ENCODE results near the gene NSA2. TPM values are rescaled to one million over a fixed set of nuclear protein-coding genes. Genes with fewer than 3 reads are reported as not detected.

NSA2 gene
- total RNA-seq, 1 experiment from 2014 or later = 190 TPM

- Mint-ChIP-seq H3K9me3 (ENCODE audit: unreplicated experiment) (no peaks in the 10 kb centered on the region), H3K4me1 (ENCODE audit: low read depth, unreplicated experiment) (peaks cover 30% of the 10 kb centered on the region), H3K36me3 (ENCODE audit: insufficient read depth, unreplicated experiment) (peaks cover 51% of the 10 kb centered on the region), H3K27ac (ENCODE audit: unreplicated experiment) (peak overlapping the region; percentile 53), H3K4me3 (ENCODE audit: unreplicated experiment) (peak overlapping the region; percentile 86), H3K27me3 (ENCODE audit: insufficient read depth, unreplicated experiment) (no peaks in the 10 kb centered on the region)
- peak in 1 of 2 experiments; percentile 6 for DNase-seq
- POLR2A ChIA-PET = no interaction called here
- no TSS peak for BruUV-seq (replicated peaks)
- Histone ChIP-seq H3K27me3 (replicated peaks; ENCODE audit: control insufficient read depth, insufficient read depth, low read length) (no peaks in the 10 kb centered on the region), H3K9me3 (no peaks in the 10 kb centered on the region), H3K36me3 (ENCODE audit: control insufficient read depth, insufficient read depth, low read length) (no peaks in the 10 kb centered on the region; the same call in 1 of the 2 replicates), H3K4me3 (ENCODE audit: low read depth, low read length) (no peak overlapping the region), H3K4me1 (peaks cover 48% of the 10 kb centered on the region)
- TF ChIP-seq CTCF (IDR thresholded peaks at IDR 0.05; ENCODE audit: insufficient read depth in 1 of 2, low read depth in 1 of 2, low read length in 1 of 2, severe bottlenecking in 1 of 2, unreplicated experiment in 1 of 2) = no peak
- intact Hi-C loops (cut with micrococcal nuclease; ENCODE audit: unreplicated experiment) = no loop called here
- CTCF ChIA-PET = interaction anchor here (0.7 kb wide), 1 partner anchor 138 kb away, joined by 5 read pairs; no protein-coding TSS in a partner anchor
These were observed 1.8 kb upstream of the NSA2 start for GRCh38 chr5:74765201-74765600.

DNA sequence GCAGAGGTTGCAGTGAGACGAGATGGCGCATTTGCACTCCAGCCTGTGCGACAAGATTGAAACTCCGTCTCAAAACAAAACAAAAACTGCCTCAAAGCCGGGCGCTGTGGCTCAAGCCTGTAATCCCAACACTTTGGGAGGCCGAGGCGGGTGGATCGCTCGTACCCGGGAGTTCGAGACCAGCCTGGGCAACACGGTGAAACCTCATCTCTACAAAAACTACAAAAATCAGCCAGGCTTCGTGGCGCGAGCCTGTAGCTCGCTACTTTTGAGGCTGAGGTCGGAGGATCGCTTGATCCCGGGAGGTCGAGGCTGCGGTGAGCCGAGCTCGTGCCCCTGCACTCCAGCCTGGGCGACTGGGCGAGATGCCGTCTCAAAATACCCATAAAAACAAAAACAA lies 1.1 kb upstream of the NSA2 start:
- no peaks in the 10 kb centered on the region; the same call in 1 of the 2 replicates for H3K36me3 ChIP-seq (ENCODE audit: control insufficient read depth, insufficient read depth, low read length)
- BruUV-seq (replicated peaks) = no TSS peak

GRCh38 chr5:74766418-74766848 lies 616 bp upstream of the NSA2 start:
- peak overlapping the region; percentile 97 for H3K27ac Mint-ChIP-seq (ENCODE audit: unreplicated experiment)
- peak; percentile 44 to 57 for TF ChIP-seq CTCF (IDR thresholded peaks at IDR 0.05; ENCODE audit: insufficient read depth in 1 of 2, low read depth in 1 of 2, low read length in 1 of 2, severe bottlenecking in 1 of 2, unreplicated experiment in 1 of 2)
- peak overlapping the region; percentile 86 for H3K4me3 Mint-ChIP-seq (ENCODE audit: unreplicated experiment)
- Histone ChIP-seq H3K4me1 (peaks cover 36% of the 10 kb centered on the region), H3K9me3 (no peaks in the 10 kb centered on the region), H3K4me3 (ENCODE audit: low read depth, low read length) (peak overlapping the region; percentile 75), H3K27me3 (replicated peaks; ENCODE audit: control insufficient read depth, insufficient read depth, low read length) (no peaks in the 10 kb centered on the region), H3K36me3 (ENCODE audit: control insufficient read depth, insufficient read depth, low read length) (no peaks in the 10 kb centered on the region; the same call in 1 of the 2 replicates)
- ChIA-PET CTCF (no interaction called here), POLR2A (interaction anchor here (0.7 kb wide), 1 partner anchor 8 kb away, joined by 3 read pairs; no protein-coding TSS in a partner anchor)
- no peaks in the 10 kb centered on the region for H3K27me3 Mint-ChIP-seq (ENCODE audit: insufficient read depth, unreplicated experiment)
- intact Hi-C loops (cut with micrococcal nuclease; ENCODE audit: unreplicated experiment) = loop anchor here (1.0 kb wide), 1 partner anchor 499 kb away; no protein-coding TSS in a partner anchor
- peaks cover 57% of the 10 kb centered on the region for H3K36me3 Mint-ChIP-seq (ENCODE audit: insufficient read depth, unreplicated experiment)
- peaks cover 18% of the 10 kb centered on the region for H3K4me1 Mint-ChIP-seq (ENCODE audit: low read depth, unreplicated experiment)
- no peaks in the 10 kb centered on the region for H3K9me3 Mint-ChIP-seq (ENCODE audit: unreplicated experiment)
- BruUV-seq (replicated peaks) = TSS peak; percentile 62
- peak in 1 of 2 experiments; percentile 36 for DNase-seq

More for the DNA sequence above, 1.1 kb upstream of the NSA2 start:
- intact Hi-C loops (cut with micrococcal nuclease; ENCODE audit: unreplicated experiment) = loop anchor here (1.0 kb wide), 1 partner anchor 499 kb away; no protein-coding TSS in a partner anchor
- ChIA-PET POLR2A (no interaction called here), CTCF (no interaction called here)
- Mint-ChIP-seq H3K9me3 (ENCODE audit: unreplicated experiment) (no peaks in the 10 kb centered on the region), H3K27ac (ENCODE audit: unreplicated experiment) (peak overlapping the region; percentile 97), H3K4me3 (ENCODE audit: unreplicated experiment) (peak overlapping the region; percentile 86), H3K4me1 (ENCODE audit: low read depth, unreplicated experiment) (peaks cover 23% of the 10 kb centered on the region), H3K36me3 (ENCODE audit: insufficient read depth, unreplicated experiment) (peaks cover 51% of the 10 kb centered on the region), H3K27me3 (ENCODE audit: insufficient read depth, unreplicated experiment) (no peaks in the 10 kb centered on the region)
- no peaks in the 10 kb centered on the region for H3K27me3 ChIP-seq (replicated peaks; ENCODE audit: control insufficient read depth, insufficient read depth, low read length)
- peak overlapping the region; percentile 75 for H3K4me3 ChIP-seq (ENCODE audit: low read depth, low read length)
- H3K4me1 ChIP-seq = peaks cover 41% of the 10 kb centered on the region
- DNase-seq = no peak
- TF ChIP-seq CTCF (IDR thresholded peaks at IDR 0.05; ENCODE audit: insufficient read depth in 1 of 2, low read depth in 1 of 2, low read length in 1 of 2, severe bottlenecking in 1 of 2, unreplicated experiment in 1 of 2) = no peak
- no peaks in the 10 kb centered on the region for H3K9me3 ChIP-seq

Measured in Caco-2 (cell line).